CD1c-positive myeloid dendritic cell (primary cell): ENCODE results near the gene PRTFDC1.

Experiments used
- DNase-seq: peaks from one replicate; pipeline ENCODE4 v3.0.0-alpha.2; 2016; ENCODE audit errors: extremely low spot score

Gene PRTFDC1

GRCh38 chr10:24872790-24873182 is 79.6 kb downstream of the PRTFDC1 start:
- DNase-seq, result no peak

DNA sequence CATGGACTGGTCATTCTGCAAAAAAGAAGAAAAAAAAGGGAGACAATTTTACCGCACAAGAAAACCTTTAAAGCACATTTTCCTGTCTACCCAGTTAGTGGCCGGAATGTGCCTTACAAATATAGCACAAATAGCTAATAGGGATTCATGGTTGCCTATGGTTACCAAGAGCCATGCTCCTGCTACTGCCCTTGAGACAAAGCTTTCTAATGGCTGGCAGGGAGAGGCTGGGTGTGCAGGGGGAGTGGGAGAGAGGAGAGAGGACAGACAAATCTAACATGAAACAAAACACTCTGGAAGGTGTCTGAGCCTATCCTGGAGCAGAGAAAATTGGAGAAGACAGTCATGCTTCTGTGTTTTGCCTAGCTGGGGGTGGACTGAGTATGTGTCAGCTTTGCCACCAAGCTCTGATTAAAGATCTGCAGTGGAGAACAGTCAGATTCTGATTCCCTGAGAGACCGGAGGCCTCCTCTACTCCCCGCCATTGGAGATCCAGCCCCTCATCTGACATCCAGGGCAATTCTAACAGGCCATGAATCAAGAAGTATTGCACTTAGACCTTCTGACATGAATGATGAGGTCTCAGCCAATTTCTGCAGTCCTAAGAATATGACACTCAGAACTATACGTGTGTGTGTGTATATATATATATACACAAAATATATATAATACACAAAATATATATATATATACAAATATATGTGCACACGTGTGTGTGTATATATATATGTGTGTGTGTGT is 80.2 kb downstream of the PRTFDC1 start:
- DNase-seq, result no peak

DNA sequence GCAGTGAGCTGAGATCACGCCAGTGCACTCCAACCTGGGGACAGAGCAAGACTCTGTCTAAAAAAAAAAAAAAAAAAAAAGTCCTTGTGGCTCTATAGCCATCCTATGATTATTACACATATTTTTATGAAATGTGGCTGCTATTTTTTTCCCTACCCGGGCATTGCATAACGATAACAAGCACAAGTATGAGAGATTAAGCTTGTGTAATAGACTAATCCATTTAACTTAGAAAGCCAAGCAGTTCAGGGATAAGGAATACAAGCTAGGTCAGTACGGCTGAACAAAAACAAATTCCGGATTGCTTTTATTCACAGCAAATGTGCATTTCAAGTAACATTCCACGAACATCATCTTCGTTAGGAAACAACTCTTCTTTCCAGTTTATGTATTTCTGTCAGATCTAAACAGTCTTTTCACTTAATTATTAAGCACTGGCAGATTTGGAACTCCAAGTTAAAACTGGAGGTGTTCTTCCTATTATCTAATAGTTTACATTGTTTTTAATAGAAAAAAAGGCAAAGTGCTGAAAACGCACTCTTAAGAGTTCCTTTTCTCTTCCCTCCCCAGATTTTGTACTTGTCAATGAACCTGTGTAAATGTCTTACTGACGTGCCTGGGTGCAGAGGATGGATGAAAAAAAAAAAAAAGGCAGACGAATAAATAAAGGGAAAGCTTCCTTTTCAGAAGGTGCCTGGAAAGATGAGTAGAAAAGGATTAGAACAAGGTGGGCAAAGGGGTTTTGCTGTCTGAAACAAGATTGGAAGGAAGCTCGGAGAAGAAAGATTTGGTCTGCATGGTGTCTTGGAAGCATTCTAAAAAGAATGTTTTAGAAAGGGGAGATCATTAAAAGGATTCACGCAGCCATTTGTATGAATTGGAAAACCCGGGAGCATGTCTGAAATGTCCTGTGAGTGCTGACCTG is 81.1 kb downstream of the PRTFDC1 start:
- DNase-seq, result no peak

- DNase-seq, result no peak
These were observed 82.9 kb downstream of the PRTFDC1 start for GRCh38 chr10:24869354-24870015.

GRCh38 chr10:24866604-24867583 is 85.5 kb downstream of the PRTFDC1 start:
- peak; percentile 10 for DNase-seq

DNA sequence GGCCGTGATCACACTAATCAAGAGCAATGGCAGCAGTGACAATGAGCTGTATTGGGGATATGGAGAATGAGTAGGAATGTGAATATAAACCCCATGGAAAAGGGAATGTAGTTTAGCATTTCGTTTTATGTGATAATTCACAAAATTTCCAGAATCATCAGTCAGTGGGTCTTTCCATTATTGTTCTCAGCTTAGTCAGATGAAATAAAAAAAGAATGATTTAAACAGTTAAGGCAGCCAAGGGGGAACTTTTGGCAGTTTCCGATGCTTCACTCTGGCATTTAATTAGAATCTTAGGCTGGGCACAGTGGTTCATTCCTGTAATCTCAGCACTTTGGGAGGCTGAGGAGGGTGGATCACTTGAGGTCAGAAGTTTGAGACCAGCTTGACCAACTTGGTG is 86.6 kb downstream of the PRTFDC1 start:
- no peak for DNase-seq

DNA sequence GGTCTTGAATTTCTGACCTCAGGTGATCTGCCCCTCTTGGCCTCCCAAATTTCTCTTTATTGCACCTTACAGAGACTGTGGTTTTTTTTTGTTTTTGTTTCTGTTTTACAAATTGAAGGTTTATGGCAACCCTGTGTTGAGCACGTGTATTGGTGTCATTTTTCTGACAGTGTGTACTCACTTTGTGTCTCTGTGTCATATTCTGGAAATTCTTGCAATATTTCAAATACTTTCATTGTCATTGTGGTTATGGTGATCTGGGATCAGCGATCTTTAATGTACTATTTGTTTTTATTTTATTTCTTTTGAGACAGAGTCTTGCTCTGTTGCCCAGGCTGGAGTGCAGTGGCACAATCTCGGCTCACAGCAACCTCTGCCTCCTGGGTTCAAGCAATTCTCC is 89.8 kb downstream of the PRTFDC1 start:
- no peak for DNase-seq

GRCh38 chr10:24858288-24859270 is 93.8 kb downstream of the PRTFDC1 start:
- DNase-seq, result no peak

DNA sequence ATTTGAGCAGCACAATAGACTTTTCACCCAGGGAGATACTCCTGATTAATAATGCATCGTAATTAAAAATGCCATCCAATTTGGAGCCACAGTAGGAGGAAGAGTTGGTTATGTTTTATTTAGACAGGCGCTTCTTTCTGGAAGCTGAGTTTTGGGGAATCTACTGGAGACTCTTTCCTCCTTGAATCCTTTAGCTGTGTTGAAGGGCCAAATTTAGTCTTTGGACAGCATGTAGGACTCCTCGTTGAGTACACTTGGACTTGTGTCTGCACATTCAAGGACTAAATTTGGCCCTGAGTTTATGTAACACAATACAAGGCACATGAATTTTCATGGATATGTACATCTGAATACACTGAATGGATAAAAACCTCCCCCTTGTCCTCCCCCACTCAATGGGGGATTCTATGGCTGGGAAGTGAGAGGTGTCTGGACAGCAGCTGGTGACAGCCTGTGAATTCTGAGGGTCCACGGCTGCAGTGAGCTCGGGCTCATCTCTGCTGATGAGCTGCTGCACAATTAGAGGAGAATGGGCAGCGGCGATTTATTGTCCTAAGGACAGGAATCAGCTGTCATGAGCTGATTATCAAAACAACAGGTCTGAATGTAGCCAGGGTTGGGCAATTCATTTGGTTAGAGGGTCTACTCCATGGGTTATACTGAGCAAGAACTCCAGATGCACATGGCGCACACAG is 95.2 kb downstream of the PRTFDC1 start:
- no peak for DNase-seq

- no peak for DNase-seq
These were observed 98.2 kb downstream of the PRTFDC1 start for GRCh38 chr10:24854256-24854655.

GRCh38 chr10:24853661-24854060 is 98.7 kb downstream of the PRTFDC1 start:
- DNase-seq, result no peak

DNA sequence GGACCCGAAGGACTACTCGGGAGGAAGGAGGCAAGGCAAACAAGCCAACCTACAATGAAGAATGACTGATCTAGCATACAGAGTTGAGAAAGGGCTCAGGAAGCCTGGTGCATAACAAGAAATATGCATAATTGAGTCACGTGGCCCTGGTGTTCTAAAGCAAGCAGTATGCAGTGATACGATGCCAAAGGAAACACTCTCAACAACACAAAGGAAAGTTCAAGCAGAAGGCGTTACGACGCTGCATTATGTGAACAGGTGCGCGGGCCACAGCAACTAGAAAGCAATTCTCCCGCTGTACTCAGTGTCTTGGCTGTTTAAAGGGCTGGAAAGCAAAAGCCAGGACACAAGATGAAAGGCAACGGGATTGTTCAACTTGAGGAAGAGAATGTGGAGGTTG is 100.8 kb downstream of the PRTFDC1 start:
- DNase-seq, result no peak

- DNase-seq, result no peak
These were observed 101.6 kb downstream of the PRTFDC1 start for GRCh38 chr10:24850727-24851296.

- no peak for DNase-seq
These were observed 102.7 kb downstream of the PRTFDC1 start for GRCh38 chr10:24849501-24850299.

DNA sequence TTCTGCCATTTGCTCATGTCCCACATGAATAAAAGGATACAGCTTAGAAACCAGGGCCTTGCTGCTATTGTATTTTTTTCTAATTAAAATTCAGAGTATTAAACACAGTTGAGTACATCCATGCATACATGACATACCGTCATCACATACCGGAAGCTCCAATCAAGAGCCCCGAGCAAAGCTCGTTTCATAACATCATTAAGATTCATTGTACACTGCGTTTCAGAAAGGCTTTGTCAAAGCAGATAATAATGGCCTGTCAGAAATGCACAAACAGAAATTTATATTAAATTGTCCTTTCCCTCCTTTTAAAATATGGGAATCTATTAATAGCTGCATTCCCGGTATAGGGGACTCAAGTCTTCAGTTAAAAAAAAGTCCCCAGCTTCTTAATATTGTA is 103.4 kb downstream of the PRTFDC1 start:
- DNase-seq, result no peak

- no peak for DNase-seq
These were observed 104.2 kb downstream of the PRTFDC1 start for GRCh38 chr10:24848195-24848594.

- no peak for DNase-seq
These were observed 105.0 kb downstream of the PRTFDC1 start for GRCh38 chr10:24847112-24848070.
